Cardiac muscle cell (in vitro differentiated cells and primary cell): ENCODE data around the gene MYCBP. TPM values are rescaled to one million over a fixed set of nuclear protein-coding genes. Genes with fewer than 3 reads are reported as not detected.

ENCODE experiments used
- DNase-seq, 2 donors: peaks; one replicate each; pipeline versions ENCODE4 v3.0.0 to v3.0.0-alpha.2; 2010 to 2017; ENCODE audit warnings: low read depth in 1 of 2, low spot score in 1 of 2
- H3K27ac ChIP-seq: fragments of 200-600 bp; sonication (generic); 2 replicates; pipeline ENCODE4 v1.5.1; 2016
- H3K27me3 ChIP-seq: fragments of 200-600 bp; sonication (generic); 2 replicates; pipeline ENCODE4 v1.6.0; 2016; ENCODE audit warnings: control low read depth
- H3K36me3 ChIP-seq: fragments of 200-600 bp; sonication (generic); 2 replicates; pipeline ENCODE4 v1.5.1; 2016; ENCODE audit warnings: control low read depth
- H3K4me1 ChIP-seq: fragments of 200-600 bp; sonication (generic); 2 replicates; pipeline ENCODE4 v1.8.1; 2017; ENCODE audit warnings: low read depth, mild to moderate bottlenecking, mixed run types
- H3K4me3 ChIP-seq: fragments of 200-600 bp; sonication (generic); 2 replicates; pipeline ENCODE4 v1.5.1; 2016; ENCODE audit warnings: mild to moderate bottlenecking
- H3K9me3 ChIP-seq: fragments of 200-600 bp; sonication (generic); 2 replicates; pipeline ENCODE4 v1.5.1; 2017; ENCODE audit warnings: low read depth, mild to moderate bottlenecking, control low read depth
- polyA plus RNA-seq: library from polyadenylated mRNA; unstranded; fragments of >200 nt; fragmentation: Nextera tagmentation; extraction: Ambion mirVana; gene quantifications from 2 replicates; pipeline ENCODE4 v1.2.1, GENCODE V29; 2016
- total RNA-seq: library from RNA; depleted of rRNA; stranded (reverse); fragments of >200 nt; gene quantifications from 2 replicates; pipeline ENCODE4 v1.2.3, GENCODE V29; 2016
- TF ChIP-seq, protein P1 (sequence below): IDR thresholded peaks from 2 replicates; pipeline ENCODE4 v1.5.1; 2012; ENCODE audit warnings: low read depth, mild to moderate bottlenecking, low read length

The MYCBP gene
- total and polyA plus RNA-seq, 2 experiments from 2014 or later, result 8.8 to 51.8 TPM

DNA sequence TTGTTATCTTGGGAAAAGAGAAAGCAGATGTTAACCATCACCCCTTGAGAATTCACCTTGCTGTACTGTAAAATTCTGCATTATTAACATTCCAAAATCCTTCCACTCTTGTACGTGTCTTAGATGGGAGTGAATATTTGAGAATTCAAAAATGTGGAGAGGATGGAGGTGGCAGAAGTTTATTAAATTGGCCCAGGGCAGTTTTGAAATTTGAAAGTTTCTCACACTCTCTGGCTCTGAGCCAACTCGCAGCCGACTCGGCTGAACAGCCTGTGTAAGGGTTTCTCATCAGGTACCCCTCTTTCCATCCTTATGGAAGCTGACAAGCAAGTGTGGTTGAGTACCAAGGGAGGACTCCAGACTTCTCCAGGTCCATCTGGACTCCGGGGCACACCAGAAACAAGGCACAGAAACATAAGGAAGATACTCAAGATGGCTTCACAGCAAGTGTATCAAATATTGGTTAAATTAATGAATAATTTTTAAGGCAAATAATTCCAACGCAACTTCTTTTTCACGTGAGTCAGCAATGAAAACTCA is 58.6 kb downstream of the MYCBP start:
- TF ChIP-seq, protein P1, sequence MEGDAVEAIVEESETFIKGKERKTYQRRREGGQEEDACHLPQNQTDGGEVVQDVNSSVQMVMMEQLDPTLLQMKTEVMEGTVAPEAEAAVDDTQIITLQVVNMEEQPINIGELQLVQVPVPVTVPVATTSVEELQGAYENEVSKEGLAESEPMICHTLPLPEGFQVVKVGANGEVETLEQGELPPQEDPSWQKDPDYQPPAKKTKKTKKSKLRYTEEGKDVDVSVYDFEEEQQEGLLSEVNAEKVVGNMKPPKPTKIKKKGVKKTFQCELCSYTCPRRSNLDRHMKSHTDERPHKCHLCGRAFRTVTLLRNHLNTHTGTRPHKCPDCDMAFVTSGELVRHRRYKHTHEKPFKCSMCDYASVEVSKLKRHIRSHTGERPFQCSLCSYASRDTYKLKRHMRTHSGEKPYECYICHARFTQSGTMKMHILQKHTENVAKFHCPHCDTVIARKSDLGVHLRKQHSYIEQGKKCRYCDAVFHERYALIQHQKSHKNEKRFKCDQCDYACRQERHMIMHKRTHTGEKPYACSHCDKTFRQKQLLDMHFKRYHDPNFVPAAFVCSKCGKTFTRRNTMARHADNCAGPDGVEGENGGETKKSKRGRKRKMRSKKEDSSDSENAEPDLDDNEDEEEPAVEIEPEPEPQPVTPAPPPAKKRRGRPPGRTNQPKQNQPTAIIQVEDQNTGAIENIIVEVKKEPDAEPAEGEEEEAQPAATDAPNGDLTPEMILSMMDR, result no peak
- H3K27me3 ChIP-seq, result peaks cover 59% of the 10 kb centered on the region
- H3K9me3 ChIP-seq, result no peaks in the 10 kb centered on the region
- no peak for DNase-seq
- H3K4me1 ChIP-seq, result no peaks in the 10 kb centered on the region
- H3K36me3 ChIP-seq, result no peaks in the 10 kb centered on the region
- H3K27ac ChIP-seq, result no peak overlapping the region
- H3K4me3 ChIP-seq, result no peak overlapping the region

DNA sequence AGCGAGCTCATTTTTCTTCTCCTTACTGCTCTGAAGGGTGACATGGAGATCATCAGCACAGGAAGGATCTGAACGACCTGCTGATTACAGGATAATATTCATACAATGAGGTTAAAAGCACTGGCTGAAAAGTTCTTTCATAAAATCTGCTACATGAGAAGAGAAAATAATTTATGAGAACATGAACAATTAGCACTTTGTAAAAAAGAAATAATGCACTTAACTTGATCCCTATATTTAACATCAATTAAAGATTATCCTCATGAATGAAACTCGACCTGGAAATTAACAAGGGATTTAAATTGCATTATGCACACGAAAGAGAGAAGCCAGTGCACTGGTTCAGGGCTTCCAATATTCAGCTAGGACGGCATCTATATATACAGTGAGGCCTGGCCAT is 60.2 kb downstream of the MYCBP start:
- peaks cover 50% of the 10 kb centered on the region for H3K27me3 ChIP-seq
- no peaks in the 10 kb centered on the region for H3K4me1 ChIP-seq
- no peaks in the 10 kb centered on the region for H3K36me3 ChIP-seq
- no peak overlapping the region for H3K4me3 ChIP-seq
- H3K27ac ChIP-seq, result no peak overlapping the region
- no peak for DNase-seq
- TF ChIP-seq, protein P1, result no peak
- no peaks in the 10 kb centered on the region for H3K9me3 ChIP-seq

Other genes with a start within 250 kb of the MYCBP start
- 3.7 and 5.3 TPM in 2 replicates for gene RRAGC, start 13.6 kb downstream of the MYCBP start, total RNA-seq
- 10.3 and 13.7 TPM in 2 replicates for gene RRAGC, start 13.6 kb downstream of the MYCBP start, polyA plus RNA-seq
- not detected in 2 replicates for gene GJA9, start 8.2 kb upstream of the MYCBP start, total RNA-seq
- not detected in 2 replicates for gene GJA9, start 8.2 kb upstream of the MYCBP start, polyA plus RNA-seq
- not detected in 2 replicates for gene RHBDL2, start 68.5 kb upstream of the MYCBP start, total RNA-seq
- gene RHBDL2, start 68.5 kb upstream of the MYCBP start, polyA plus RNA-seq, result 0.21 TPM in 1 of 2 replicates, not detected in the other
- 93.6 and 125 TPM in 2 replicates for gene AKIRIN1, start 117.9 kb upstream of the MYCBP start, total RNA-seq
- 124 and 138 TPM in 2 replicates for gene AKIRIN1, start 117.9 kb upstream of the MYCBP start, polyA plus RNA-seq
- gene NDUFS5, start 153.0 kb upstream of the MYCBP start, total RNA-seq, result 978 and 1,045 TPM in 2 replicates
- gene NDUFS5, start 153.0 kb upstream of the MYCBP start, polyA plus RNA-seq, result 921 and 1,004 TPM in 2 replicates